SK-N-SH (cell line): ENCODE results near the gene MAG.

Experiments used
- EP300 ChIP-seq, 2 experiments: IDR thresholded peaks; 2 replicates each; pipeline versions ENCODE4 v1.4.0 to v1.6.1; 2012; ENCODE audit warnings: borderline replicate concordance in 1 of 2, low read depth in 1 of 2, low read length in 1 of 2
- MEF2A ChIP-seq: IDR thresholded peaks from 2 replicates; pipeline ENCODE4 v1.4.0; 2012; ENCODE audit warnings: low read depth, borderline replicate concordance
- REST ChIP-seq: IDR thresholded peaks from 2 replicates; pipeline ENCODE4 v1.6.1; 2012; ENCODE audit warnings: mild to moderate bottlenecking, low read depth, low read length, moderate library complexity
- USF1 ChIP-seq: IDR thresholded peaks from 2 replicates; pipeline ENCODE4 v1.4.0; 2012; ENCODE audit warnings: low read depth, borderline replicate concordance

GRCh38 chr19:35340431-35340830 lies 48.5 kb downstream of the MAG start:
- TF ChIP-seq REST (no peak), MEF2A (no peak), EP300 (IDR thresholded peaks at IDR 0.05; ENCODE audit: borderline replicate concordance in 1 of 2, low read depth in 1 of 2, low read length in 1 of 2) (no peak), USF1 (no peak)
